Measurements from ENCODE around the gene ANXA1.

- TF ChIP-seq, protein P1, sequence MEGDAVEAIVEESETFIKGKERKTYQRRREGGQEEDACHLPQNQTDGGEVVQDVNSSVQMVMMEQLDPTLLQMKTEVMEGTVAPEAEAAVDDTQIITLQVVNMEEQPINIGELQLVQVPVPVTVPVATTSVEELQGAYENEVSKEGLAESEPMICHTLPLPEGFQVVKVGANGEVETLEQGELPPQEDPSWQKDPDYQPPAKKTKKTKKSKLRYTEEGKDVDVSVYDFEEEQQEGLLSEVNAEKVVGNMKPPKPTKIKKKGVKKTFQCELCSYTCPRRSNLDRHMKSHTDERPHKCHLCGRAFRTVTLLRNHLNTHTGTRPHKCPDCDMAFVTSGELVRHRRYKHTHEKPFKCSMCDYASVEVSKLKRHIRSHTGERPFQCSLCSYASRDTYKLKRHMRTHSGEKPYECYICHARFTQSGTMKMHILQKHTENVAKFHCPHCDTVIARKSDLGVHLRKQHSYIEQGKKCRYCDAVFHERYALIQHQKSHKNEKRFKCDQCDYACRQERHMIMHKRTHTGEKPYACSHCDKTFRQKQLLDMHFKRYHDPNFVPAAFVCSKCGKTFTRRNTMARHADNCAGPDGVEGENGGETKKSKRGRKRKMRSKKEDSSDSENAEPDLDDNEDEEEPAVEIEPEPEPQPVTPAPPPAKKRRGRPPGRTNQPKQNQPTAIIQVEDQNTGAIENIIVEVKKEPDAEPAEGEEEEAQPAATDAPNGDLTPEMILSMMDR (conservative IDR thresholded peaks at IDR 0.05; ENCODE audit: low read depth, low read length), result no peak
- no peak for TF ChIP-seq EZH2 (IDR thresholded peaks at IDR 0.05; ENCODE audit: borderline replicate concordance, low read depth, low read length, poor library complexity, severe bottlenecking)
These were observed 26.4 kb downstream of the ANXA1 start for GRCh38 chr9:73178044-73178443.
